PC-9 (cell line): ENCODE data around the gene TCTN2. TPM values are rescaled to one million over a fixed set of nuclear protein-coding genes. Genes with fewer than 3 reads are reported as not detected.

ENCODE experiments used
- BruUV-seq: library from RNA; stranded (reverse); fragments of 400-500 nt; replicated peaks from 2 replicates; lab custom pipeline; 2021; lab: Mats Ljungman, UMichigan
- CTCF ChIA-PET: fragments of 300-600 bp; sonication (Branson Sonifier 250); formaldehyde crosslinking; loops from one replicate; lab custom pipeline; 2022; ENCODE audit warnings: antibody characterized with exemption; lab: Charles Lee
- POLR2A ChIA-PET: fragments of 300-600 bp; sonication (Branson Sonifier 250); formaldehyde crosslinking; loops from one replicate; lab custom pipeline; 2022; ENCODE audit warnings: antibody characterized with exemption; ENCODE audit not compliant: unreplicated experiment; lab: Charles Lee
- DNase-seq, 2 experiments: peaks; one replicate each; pipeline versions ENCODE4 v3.0.0 to v3.0.0-alpha.2; 2015 to 2022; ENCODE audit warnings: mixed read lengths in 1 of 2
- H2AFZ ChIP-seq: fragments of 200-600 bp; sonication (generic); 2 replicates; pipeline ENCODE4 v1.8.1; 2017; ENCODE audit warnings: antibody characterized with exemption
- H3F3A ChIP-seq: fragments of 200-600 bp; sonication (generic); 2 replicates; pipeline ENCODE4 v1.8.1; 2017; ENCODE audit warnings: antibody characterized with exemption, mild to moderate bottlenecking, low read depth; ENCODE audit not compliant: insufficient read depth
- H3K27ac ChIP-seq: fragments of 200-600 bp; sonication (generic); 2 replicates; pipeline ENCODE4 v1.6.1; 2016; ENCODE audit warnings: mixed run types
- H3K27me3 ChIP-seq: fragments of 200-600 bp; sonication (generic); 2 replicates; pipeline ENCODE4 v1.6.1; 2016; ENCODE audit warnings: low read depth, mixed run types; ENCODE audit not compliant: insufficient read depth
- H3K36me3 ChIP-seq: fragments of 200-600 bp; sonication (generic); 2 replicates; pipeline ENCODE4 v1.6.1; 2016; ENCODE audit warnings: low read depth, mixed run types
- H3K4me1 ChIP-seq: fragments of 200-600 bp; sonication (generic); replicated peaks from 2 replicates; pipeline ENCODE4 v1.6.1; 2016; ENCODE audit warnings: mixed run types; ENCODE audit not compliant: insufficient read depth
- H3K4me2 ChIP-seq: fragments of 200-600 bp; sonication (generic); 2 replicates; pipeline ENCODE4 v1.6.1; 2017; ENCODE audit warnings: mixed run types
- H3K4me3 ChIP-seq: fragments of 200-600 bp; sonication (generic); 2 replicates; pipeline ENCODE4 v1.6.1; 2016; ENCODE audit warnings: mixed run types
- H3K79me2 ChIP-seq: fragments of 200-600 bp; sonication (generic); 2 replicates; pipeline ENCODE4 v1.6.1; 2017; ENCODE audit warnings: low read depth, mixed run types
- H3K9me2 ChIP-seq: fragments of 200-600 bp; sonication (generic); 2 replicates; pipeline ENCODE4 v1.8.1; 2017; ENCODE audit warnings: mild to moderate bottlenecking; ENCODE audit not compliant: insufficient read depth
- H3K9me3 ChIP-seq: fragments of 200-600 bp; sonication (generic); 2 replicates; pipeline ENCODE4 v1.8.1; 2016; ENCODE audit warnings: low read depth; ENCODE audit not compliant: insufficient read depth
- H4K20me1 ChIP-seq: fragments of 200-600 bp; sonication (generic); 2 replicates; pipeline ENCODE4 v1.8.1; 2017; ENCODE audit not compliant: insufficient read depth
- EZH2 ChIP-seq: fragments of 200-600 bp; sonication (generic); IDR thresholded peaks from 2 replicates; pipeline ENCODE4 v1.8.0; 2017; ENCODE audit warnings: antibody characterized with exemption, low read depth
- intact Hi-C: fragments of 100-400 bp; cut with micrococcal nuclease; formaldehyde crosslinking; loops from one replicate; pipeline ENCODE4 v1.10.0; 2022; ENCODE audit not compliant: unreplicated experiment
- total RNA-seq: library from RNA; stranded (reverse); gene quantifications from 2 replicates; pipeline ENCODE4 v1.2.3, GENCODE V29; 2021
- TF ChIP-seq, protein P1 (sequence below): fragments of 200-600 bp; sonication (generic); conservative IDR thresholded peaks from 2 replicates; pipeline ENCODE4 v1.6.1; 2017; ENCODE audit warnings: mixed run types, antibody characterized with exemption, mild to moderate bottlenecking, moderate library complexity

TCTN2 gene
- total RNA-seq, 1 experiment from 2014 or later = 21.9 TPM

DNA sequence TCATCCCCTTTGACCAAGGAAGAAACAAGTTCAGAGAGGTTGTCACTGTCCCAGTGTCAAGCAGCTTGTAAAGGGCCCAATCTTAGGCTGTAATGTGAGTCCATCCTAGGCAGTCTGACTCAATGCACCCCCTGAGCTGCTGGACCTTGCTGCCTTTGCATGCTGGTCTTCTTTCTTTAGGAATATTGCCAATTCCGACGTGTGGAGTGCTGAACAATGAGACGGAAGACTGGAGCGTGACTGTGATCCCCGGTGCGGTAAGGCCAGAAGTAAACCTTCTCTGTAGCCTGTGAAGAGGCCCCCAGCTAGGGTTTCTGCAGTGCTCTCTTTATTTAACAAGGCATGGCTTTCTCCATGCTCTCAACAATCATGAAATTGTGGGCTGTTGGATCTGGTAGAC, 963 bp downstream of the TCTN2 start:
- Histone ChIP-seq H3K27me3 (no peaks in the 10 kb centered on the region), H4K20me1 (no peaks in the 10 kb centered on the region), H3F3A (no peaks in the 10 kb centered on the region; the same call in 1 of the 2 replicates), H2AFZ (peak overlapping the region; percentile 100; the same call in 1 of the 2 replicates), H3K79me2 (no peaks in the 10 kb centered on the region), H3K4me1 (peaks cover 6% of the 10 kb centered on the region; the same call in 1 of the 2 replicates), H3K36me3 (peaks cover 5% of the 10 kb centered on the region; the same call in 1 of the 2 replicates), H3K4me2 (peak overlapping the region; percentile 98), H3K4me3 (peak overlapping the region; percentile 84), H3K9me3 (no peaks in the 10 kb centered on the region), H3K27ac (no peak overlapping the region), H3K9me2 (no peaks in the 10 kb centered on the region)
- no TSS peak for BruUV-seq
- DNase-seq = no peak
- ChIA-PET CTCF (no interaction called here), POLR2A (no interaction called here)
- intact Hi-C loops = no loop called here
- no peak for TF ChIP-seq EZH2
- TF ChIP-seq, protein P1, sequence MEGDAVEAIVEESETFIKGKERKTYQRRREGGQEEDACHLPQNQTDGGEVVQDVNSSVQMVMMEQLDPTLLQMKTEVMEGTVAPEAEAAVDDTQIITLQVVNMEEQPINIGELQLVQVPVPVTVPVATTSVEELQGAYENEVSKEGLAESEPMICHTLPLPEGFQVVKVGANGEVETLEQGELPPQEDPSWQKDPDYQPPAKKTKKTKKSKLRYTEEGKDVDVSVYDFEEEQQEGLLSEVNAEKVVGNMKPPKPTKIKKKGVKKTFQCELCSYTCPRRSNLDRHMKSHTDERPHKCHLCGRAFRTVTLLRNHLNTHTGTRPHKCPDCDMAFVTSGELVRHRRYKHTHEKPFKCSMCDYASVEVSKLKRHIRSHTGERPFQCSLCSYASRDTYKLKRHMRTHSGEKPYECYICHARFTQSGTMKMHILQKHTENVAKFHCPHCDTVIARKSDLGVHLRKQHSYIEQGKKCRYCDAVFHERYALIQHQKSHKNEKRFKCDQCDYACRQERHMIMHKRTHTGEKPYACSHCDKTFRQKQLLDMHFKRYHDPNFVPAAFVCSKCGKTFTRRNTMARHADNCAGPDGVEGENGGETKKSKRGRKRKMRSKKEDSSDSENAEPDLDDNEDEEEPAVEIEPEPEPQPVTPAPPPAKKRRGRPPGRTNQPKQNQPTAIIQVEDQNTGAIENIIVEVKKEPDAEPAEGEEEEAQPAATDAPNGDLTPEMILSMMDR = no peak

DNA sequence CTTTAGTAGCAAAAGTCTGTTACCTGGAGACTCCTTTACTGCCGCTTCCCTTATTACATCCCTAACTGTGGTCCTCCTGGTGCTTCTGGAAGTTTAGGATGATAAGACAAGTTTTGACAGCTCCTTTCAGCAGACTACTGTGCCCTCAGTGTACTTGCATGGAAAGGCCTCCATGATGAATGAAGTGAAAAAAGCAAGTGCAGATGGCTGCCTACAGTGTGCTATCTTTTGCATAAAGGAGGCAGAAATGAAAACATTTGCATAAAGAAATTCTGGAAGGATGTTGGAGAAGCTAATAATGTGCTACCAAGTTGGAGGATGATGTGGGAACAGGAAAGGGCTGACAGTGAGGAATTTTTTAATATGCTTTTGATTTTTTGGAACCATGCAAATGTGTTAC, 4.5 kb downstream of the TCTN2 start:
- intact Hi-C loops = no loop called here
- H3K79me2 ChIP-seq = no peaks in the 10 kb centered on the region
- H3K4me1 ChIP-seq = peaks cover 6% of the 10 kb centered on the region; the same call in 1 of the 2 replicates
- POLR2A ChIA-PET = no interaction called here
- no peaks in the 10 kb centered on the region for H3K27me3 ChIP-seq
- H3K9me2 ChIP-seq = no peaks in the 10 kb centered on the region
- H3K27ac ChIP-seq = no peak overlapping the region
- TF ChIP-seq, protein P1 = no peak
- no peak for TF ChIP-seq EZH2
- no peaks in the 10 kb centered on the region; the same call in 1 of the 2 replicates for H3F3A ChIP-seq
- no peak overlapping the region for H3K4me3 ChIP-seq
- no peak overlapping the region for H2AFZ ChIP-seq
- H3K4me2 ChIP-seq = no peak overlapping the region
- H4K20me1 ChIP-seq = no peaks in the 10 kb centered on the region
- peaks cover 5% of the 10 kb centered on the region; the same call in 1 of the 2 replicates for H3K36me3 ChIP-seq
- DNase-seq = no peak
- BruUV-seq = no TSS peak
- no peaks in the 10 kb centered on the region for H3K9me3 ChIP-seq
- CTCF ChIA-PET = no interaction called here

DNA sequence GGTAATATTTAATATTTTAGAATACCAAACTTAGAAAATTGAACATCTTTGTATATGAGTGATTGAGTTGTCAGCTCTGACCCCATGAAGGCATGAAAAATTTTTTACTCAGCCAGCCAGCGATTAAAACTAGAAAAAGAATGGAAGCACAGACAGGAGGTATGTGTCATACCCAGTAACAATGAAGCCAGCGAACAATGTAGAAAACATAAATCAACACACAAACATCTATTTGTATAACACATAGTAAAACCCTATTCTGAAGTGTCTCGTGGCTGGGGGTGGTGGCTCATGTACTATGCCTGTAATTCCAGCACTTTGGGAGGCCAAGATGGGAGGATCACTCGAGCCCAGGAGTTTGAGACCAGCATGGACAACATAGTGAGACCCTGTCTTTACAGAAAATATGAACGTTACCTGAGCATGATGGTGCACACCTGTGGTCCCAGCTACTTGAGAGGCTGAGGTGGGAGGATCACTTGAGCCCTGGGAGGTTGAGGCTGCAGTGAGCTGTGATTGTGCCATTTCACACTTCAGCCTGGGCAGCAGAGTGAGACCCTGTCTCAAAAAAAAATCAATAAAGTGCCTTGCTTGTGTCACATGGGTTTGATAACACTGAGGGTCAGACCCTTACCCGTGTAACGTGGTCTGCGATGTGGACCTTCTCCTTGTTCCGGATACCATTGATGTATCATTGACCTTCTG, 5.9 kb downstream of the TCTN2 start:
- Histone ChIP-seq H3K9me3 (no peaks in the 10 kb centered on the region), H3K36me3 (peaks cover 5% of the 10 kb centered on the region; the same call in 1 of the 2 replicates), H3K27ac (no peak overlapping the region), H2AFZ (no peak overlapping the region), H3K79me2 (no peaks in the 10 kb centered on the region), H3K4me3 (no peak overlapping the region), H3F3A (no peaks in the 10 kb centered on the region; the same call in 1 of the 2 replicates), H3K4me2 (no peak overlapping the region), H3K9me2 (no peaks in the 10 kb centered on the region), H3K4me1 (peaks cover 3% of the 10 kb centered on the region; the same call in 1 of the 2 replicates), H4K20me1 (no peaks in the 10 kb centered on the region), H3K27me3 (no peaks in the 10 kb centered on the region)
- TF ChIP-seq, protein P1 = no peak
- TF ChIP-seq EZH2 = no peak
- CTCF ChIA-PET = no interaction called here
- intact Hi-C loops = no loop called here
- POLR2A ChIA-PET = no interaction called here
- no peak for DNase-seq
- BruUV-seq = no TSS peak
